ACHN (cell line): Measurements from ENCODE around the gene CHRM5.

Experiments used
- DNase-seq: peaks from one replicate; pipeline ENCODE4 v3.0.0-alpha.2; 2015
- in situ Hi-C: cut with HindIII; loops from 2 replicates; pipeline ENCODE4 v1.10.0; 2017; ENCODE audit warnings: low sequenced_read_pairs, low pct_ligation_motif_present, low pct_unique_long_range_greater_than_20kb

CHRM5 gene, protein sequence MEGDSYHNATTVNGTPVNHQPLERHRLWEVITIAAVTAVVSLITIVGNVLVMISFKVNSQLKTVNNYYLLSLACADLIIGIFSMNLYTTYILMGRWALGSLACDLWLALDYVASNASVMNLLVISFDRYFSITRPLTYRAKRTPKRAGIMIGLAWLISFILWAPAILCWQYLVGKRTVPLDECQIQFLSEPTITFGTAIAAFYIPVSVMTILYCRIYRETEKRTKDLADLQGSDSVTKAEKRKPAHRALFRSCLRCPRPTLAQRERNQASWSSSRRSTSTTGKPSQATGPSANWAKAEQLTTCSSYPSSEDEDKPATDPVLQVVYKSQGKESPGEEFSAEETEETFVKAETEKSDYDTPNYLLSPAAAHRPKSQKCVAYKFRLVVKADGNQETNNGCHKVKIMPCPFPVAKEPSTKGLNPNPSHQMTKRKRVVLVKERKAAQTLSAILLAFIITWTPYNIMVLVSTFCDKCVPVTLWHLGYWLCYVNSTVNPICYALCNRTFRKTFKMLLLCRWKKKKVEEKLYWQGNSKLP

DNA sequence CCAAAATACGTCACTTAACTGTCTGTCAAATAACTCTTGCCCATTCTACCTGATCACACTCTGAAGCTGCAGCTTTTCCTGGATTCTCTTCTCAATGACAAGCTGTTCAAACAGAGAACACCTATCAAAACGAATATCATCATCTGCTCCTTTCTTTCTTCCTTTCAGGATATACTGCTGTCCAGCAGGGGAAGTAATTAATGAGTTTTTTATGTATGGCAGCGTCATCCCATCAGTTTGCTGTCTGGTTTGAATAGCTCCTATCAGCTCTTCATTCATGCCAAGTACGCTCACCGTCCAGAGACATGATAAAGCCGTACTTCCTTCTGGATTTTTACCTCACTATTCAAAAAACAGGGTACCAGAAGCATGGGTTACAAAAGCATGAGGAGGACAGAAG is at the start of gene CHRM5:
TSS of gene CHRM5 (plus strand) at position 274 of the 400 bp plus-strand sequence. CDS start 94,221 bp downstream, outside the sequence.
- in situ Hi-C loops = no loop called here
- no peak for DNase-seq

DNA sequence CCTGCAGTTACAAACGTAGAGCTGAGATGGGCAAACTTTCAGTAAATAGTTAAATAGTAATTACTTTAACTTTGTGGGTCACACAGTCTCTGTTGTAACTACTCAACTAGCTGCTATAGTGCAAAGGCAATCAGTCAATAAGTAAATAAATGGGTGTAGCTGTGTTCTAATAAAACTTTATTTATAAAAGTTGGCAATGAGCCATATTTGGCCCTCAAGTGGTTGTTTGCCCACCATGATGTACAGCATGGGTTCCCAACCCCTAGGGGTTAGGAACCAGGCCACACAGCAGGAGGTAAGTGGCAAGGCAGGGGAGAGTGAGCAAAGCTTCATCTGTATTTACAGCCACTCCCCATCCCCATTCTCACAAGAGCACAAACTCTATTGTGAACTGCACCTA is 44.9 kb upstream of the CHRM5 start:
- DNase-seq = no peak
- in situ Hi-C loops = no loop called here

GRCh38 chr15:33926260-33926659 is 42.0 kb upstream of the CHRM5 start:
- DNase-seq = no peak
- in situ Hi-C loops = no loop called here

GRCh38 chr15:33932734-33933133 is 35.6 kb upstream of the CHRM5 start:
- DNase-seq = no peak
- in situ Hi-C loops = no loop called here

GRCh38 chr15:33934396-33934795 is 33.9 kb upstream of the CHRM5 start:
- in situ Hi-C loops = no loop called here
- DNase-seq = no peak

GRCh38 chr15:33934921-33935320 is 33.4 kb upstream of the CHRM5 start:
- in situ Hi-C loops = no loop called here
- no peak for DNase-seq

DNA sequence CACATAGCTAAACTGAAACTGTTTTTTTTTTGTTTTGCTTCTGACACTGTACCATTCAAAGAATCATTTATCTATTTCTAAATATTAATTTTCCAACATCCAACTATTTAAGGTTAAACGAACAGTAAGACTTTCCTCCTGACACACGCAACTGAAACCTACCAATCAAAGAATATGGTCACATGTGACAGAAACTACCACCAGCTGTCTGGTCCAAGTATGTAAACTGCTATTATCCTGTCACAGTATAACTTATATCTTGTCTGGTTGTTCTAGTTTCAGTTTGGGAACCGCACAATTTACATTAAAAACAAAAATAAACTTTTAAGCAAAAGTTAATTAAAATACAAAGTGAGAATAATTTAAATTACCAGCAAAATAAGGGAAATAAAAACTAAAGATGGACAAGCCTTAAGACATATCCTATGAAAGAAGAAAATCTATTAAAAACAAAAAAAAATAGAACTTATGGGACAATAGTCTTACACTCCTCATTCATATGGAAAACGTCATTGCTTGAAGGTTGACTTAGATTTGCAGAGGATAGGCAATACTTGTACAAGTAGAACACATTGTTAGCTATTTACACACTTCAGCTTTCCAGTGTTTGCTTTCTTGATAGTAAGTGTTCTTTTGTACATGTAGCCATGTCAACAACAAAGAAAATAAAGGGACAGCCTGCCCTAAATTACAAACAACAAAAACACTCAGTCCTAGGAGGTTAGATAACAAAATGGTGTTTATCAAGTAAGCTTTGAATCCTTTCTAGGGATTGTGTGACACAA is 26.8 kb upstream of the CHRM5 start:
- in situ Hi-C loops = no loop called here
- DNase-seq = no peak

DNA sequence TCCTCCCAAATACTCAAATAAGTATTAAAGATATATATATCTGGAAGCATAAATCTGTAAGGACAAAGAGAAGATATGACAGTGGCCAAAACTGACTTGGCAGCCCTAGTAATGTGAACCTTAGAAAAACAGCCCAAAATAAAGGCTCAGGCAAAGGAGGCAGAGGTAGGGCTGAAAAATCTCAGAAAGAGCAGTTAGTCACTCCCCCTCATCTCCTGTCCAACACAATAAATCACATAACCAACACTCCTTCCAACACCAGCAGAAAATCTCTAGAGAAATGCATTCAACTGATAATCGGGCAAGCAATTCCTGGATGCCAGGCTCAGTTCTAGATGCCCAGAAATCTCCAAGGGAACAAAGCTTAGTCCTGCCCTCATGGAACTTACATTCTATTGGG is 22.1 kb upstream of the CHRM5 start:
- in situ Hi-C loops = no loop called here
- no peak for DNase-seq

- in situ Hi-C loops = no loop called here
- DNase-seq = no peak
Measured at GRCh38 chr15:33955945-33956344, 12.4 kb upstream of the CHRM5 start.

DNA sequence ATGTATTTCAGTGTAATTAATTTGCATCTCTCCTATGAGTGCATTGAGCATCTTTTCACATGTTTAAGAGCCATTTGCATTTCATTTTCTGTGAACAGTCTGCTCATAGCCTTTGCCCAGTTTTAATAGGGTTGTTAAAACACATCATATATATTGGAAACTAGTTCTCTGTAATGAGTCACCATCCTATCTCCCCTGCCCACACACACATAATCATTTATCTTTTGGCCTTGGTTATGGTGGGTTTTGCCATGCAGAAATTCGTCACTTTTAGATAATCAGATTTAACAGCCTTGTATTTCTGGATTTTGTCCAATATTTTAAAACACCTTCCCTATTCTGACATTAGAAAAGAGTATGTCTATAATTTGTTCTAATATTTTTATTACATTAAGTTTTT is 11.9 kb upstream of the CHRM5 start:
- DNase-seq = no peak
- in situ Hi-C loops = no loop called here

DNA sequence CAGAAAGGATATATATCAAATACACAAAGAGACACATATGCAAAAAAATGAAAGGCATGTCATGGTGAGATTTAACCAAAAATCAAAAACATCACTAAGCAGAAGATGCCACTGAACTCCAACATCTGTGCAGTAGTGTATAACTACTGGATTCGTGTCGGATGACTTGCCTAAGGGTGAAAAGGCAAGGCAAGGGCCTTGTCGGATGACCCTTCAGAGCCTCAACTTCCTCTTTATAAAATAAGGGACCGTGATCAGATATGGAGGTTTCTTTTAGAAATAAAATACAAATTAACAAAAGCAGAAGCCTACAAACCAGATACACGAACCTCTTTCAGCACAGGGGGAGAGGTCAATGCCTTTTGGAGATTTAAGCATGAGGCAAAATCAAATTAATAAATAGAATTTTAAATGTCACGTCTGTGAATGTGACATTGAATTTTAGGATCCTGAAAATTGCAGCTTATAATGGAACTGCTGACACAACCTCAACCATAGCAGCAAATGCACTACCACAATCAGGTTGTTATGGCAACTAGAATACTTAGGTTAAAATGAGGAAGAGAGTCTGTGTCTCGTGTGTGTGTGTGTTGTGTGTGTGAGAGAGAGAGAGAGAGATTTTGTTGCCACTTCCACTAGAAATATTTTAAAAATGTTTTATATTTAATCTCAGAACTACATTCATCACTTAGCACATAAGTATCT is 8.3 kb upstream of the CHRM5 start:
- in situ Hi-C loops = no loop called here

DNA sequence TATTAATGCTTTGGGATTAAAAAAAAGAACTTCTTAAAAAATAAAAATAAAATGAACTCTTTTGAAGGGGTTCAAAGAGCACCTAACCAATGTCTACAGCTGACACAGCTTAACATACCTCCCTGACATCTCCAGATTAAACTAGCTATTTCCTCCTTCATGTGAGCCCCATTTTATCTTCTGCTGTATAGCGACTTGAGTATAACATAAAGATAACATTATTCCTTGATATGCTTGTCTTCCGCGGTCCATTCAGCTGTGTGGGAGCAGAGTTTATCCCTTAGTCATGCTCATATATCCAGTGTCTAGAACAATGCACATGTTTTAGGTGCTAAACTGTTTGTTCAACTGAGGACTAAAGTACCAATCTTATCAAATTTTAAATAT is 7.8 kb upstream of the CHRM5 start:
- no peak for DNase-seq
- in situ Hi-C loops = no loop called here

More for the DNA sequence above, 8.3 kb upstream of the CHRM5 start:
- no peak for DNase-seq

GRCh38 chr15:33963831-33964664 is 4.2 kb upstream of the CHRM5 start:
- peak; percentile 45 for DNase-seq
- in situ Hi-C loops = no loop called here

DNA sequence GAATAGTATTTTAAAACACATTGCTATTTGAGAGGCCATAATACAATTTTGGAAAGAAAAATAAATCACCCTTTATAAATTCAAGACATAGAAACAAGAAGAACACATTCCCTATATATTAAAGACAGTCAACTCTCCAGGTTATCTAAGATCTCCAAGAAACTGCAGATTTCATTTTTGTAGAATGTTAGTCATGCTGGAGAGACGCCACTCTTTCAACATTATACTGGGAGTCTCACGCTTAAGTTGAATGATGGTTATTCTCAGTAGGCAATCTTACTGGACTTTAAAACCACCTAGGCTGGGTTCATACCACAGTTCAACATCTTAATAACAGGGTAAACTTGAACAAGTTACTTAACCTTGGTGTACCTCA is 3.6 kb upstream of the CHRM5 start:
- no peak for DNase-seq
- in situ Hi-C loops = no loop called here

- in situ Hi-C loops = no loop called here
- DNase-seq = no peak
Measured at GRCh38 chr15:33968821-33969220, 524 bp downstream of the CHRM5 start.

GRCh38 chr15:33971811-33972210 is 3.5 kb downstream of the CHRM5 start:
- DNase-seq = no peak
- in situ Hi-C loops = no loop called here

DNA sequence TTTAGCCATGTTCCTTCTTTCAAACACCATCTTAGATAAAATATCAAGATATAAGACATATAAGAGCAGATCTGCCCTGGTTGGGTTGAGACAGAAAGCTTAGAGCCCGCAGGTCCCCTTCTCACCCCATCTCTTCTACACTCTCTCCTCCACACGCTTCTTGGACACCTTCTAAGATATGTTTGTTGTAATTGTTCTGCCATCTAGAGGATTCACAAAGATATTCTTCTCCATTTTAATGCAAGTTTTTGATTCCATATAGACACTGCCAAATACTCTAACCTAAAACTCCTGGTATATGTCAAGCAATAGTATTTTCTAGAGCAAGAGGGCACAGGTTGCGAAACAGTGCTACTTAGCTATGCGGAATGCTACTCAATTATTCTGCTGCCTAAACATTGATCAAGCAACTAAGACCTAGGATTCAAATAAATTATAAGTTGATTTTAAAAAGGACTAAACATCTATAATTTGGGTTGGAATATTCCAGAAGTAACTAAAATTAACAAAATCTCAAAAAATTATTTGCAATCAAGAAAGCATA is 6.8 kb downstream of the CHRM5 start:
- in situ Hi-C loops = loop anchor here (25.0 kb wide), 1 partner anchor 238 kb away; no protein-coding TSS in a partner anchor
- peak; percentile 4 for DNase-seq

DNA sequence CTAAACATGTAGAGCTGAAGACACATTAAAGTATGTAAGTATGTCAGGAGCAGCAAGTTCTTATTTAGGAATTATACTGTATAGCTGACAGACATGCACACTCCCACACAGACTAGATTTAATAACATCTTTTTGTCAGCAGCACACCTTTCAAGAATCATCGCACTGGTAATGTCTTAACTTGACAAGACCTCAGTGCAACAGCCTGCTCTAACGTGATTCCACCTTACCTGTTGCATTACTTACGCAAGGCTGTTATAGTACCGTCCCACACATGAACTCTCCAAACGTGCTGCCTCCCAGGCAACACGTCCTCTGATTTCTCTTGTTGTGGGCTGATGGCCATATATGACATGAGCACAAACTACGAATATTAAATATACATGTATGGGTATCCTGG is 11.9 kb downstream of the CHRM5 start:
- in situ Hi-C loops = loop anchor here (25.0 kb wide), 1 partner anchor 243 kb away; no protein-coding TSS in a partner anchor
- no peak for DNase-seq
